Kidney (tissue), 14 donors: ENCODE data around the gene C2orf68. TPM values are rescaled to one million over a fixed set of nuclear protein-coding genes. Genes with fewer than 3 reads are reported as not detected.

Experiments
- DNase-seq, 5 donors: peaks; one replicate each; pipeline ENCODE4 v3.0.0-alpha.2; 2013 to 2020
- FAIRE-seq: peaks from 2 replicates; lab custom pipeline; 2012; peaks lifted over from hg19 to GRCh38; lab: Jason Lieb, UNC
- H3K27ac ChIP-seq, 2 donors: one replicate each; pipeline ENCODE4 v1.7.0; 2013; ENCODE audit warnings: low read depth in 2 of 2, low read length in 2 of 2, inconsistent platforms in 1 of 2
- H3K27me3 ChIP-seq: one replicate; pipeline ENCODE4 v1.7.1; 2013; ENCODE audit warnings: low read length, inconsistent platforms; ENCODE audit not compliant: control insufficient read depth, insufficient read depth
- H3K36me3 ChIP-seq, 3 donors: one replicate each; pipeline versions ENCODE4 v1.7.0 to v1.7.1; 2013; ENCODE audit warnings: low read length in 3 of 3, control low read depth in 1 of 3, inconsistent platforms in 1 of 3; ENCODE audit not compliant: insufficient read depth in 3 of 3, control insufficient read depth in 2 of 3
- H3K4me1 ChIP-seq, 3 donors: one replicate each; pipeline versions ENCODE4 v1.7.0 to v1.7.1; 2013; ENCODE audit warnings: low read length in 3 of 3, inconsistent platforms in 1 of 3, low read depth in 1 of 3; ENCODE audit not compliant: control insufficient read depth in 2 of 3, insufficient read depth in 2 of 3
- H3K4me3 ChIP-seq, 3 donors: one replicate each; pipeline versions ENCODE4 v1.7.0 to v1.8.1; 2013; ENCODE audit warnings: low read length in 3 of 3, control low read depth in 1 of 3, inconsistent platforms in 1 of 3
- H3K9ac ChIP-seq, 3 donors: one replicate each; pipeline versions ENCODE4 v1.7.0 to v1.7.1; 2013; ENCODE audit warnings: low read length in 3 of 3, control low read depth in 1 of 3, inconsistent platforms in 1 of 3
- H3K9me3 ChIP-seq, 3 donors: one replicate each; pipeline versions ENCODE4 v1.7.0 to v1.7.1; 2013; ENCODE audit warnings: low read length in 3 of 3, control low read depth in 1 of 3, inconsistent platforms in 1 of 3; ENCODE audit not compliant: control insufficient read depth in 2 of 3, insufficient read depth in 1 of 3
- intact Hi-C: fragments of 100-400 bp; cut with DNase I; formaldehyde crosslinking; loops from one replicate; pipeline ENCODE4 v1.11.1; 2022
- polyA plus RNA-seq: library from polyadenylated mRNA; stranded (reverse); fragments of 350-450 nt; fragmentation: Illumina TruSeq; extraction: RNeasy Lipid Tissue Mini Kit (QIAGEN cat#74804); gene quantifications from one replicate; pipeline ENCODE4 v1.2.3, GENCODE V29; 2014; ENCODE audit warnings: low read depth, low replicate concordance; ENCODE audit not compliant: insufficient read depth
- total RNA-seq: library from RNA; stranded (reverse); fragmentation: NEBNext Ultra II Directional; extraction: Animal tissue kit (Norgen Biotek cat#: 25700); gene quantifications from one replicate; pipeline ENCODE4 v1.2.1, GENCODE V29; 2021
- TF ChIP-seq, protein P1 (sequence below): IDR thresholded peaks from 3 replicates; pipeline ENCODE4 v1.5.1; 2012; ENCODE audit warnings: mild to moderate bottlenecking, moderate library complexity, borderline replicate concordance; ENCODE audit not compliant: insufficient read depth; ENCODE audit errors: extremely low read depth
- donor health status: control.
- donor health status: control.
- donor health status: control.
- donor health status: control.
- donor health status: control.
- donor health status: DM: yes; HTN: yes; CAD: no.
- donor health status: Normal renal cell carcinoma (clear cell type).

C2orf68 gene
- total and polyA plus RNA-seq, 2 donors from 2014 or later = 34.5 to 37.6 TPM

DNA sequence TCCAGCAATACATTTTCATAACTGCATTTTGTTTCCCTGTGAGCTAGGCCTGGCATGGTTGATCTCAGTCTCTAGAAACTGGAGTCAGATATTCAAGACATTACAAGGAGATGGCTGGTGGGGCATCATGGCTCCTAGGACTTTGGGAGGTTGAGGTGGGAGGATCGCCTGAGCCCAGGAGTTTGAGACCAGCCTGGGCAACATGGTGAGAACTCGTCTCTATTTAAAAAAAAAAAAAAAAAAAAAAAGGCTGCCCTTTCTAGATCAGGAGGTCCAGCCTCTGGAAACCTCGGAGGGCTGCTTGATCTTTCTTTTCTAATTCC, 34.8 kb downstream of the C2orf68 start:
- H3K27ac ChIP-seq = peak overlapping the region; percentile 85 to 94
- FAIRE-seq (no peak), DNase-seq (no peak)
- intact Hi-C loops = no loop called here
- peaks cover 0 to 7% (median 0%) of the 10 kb centered on the region in 3 donors for H3K36me3 ChIP-seq
- peak overlapping the region in 1 of 3 donors; percentile 71 for H3K9ac ChIP-seq
- H3K4me3 ChIP-seq = peak overlapping the region in 2 of 3 donors; percentile 65 to 80
- no peaks in the 10 kb centered on the region for H3K27me3 ChIP-seq
- TF ChIP-seq, protein P1, sequence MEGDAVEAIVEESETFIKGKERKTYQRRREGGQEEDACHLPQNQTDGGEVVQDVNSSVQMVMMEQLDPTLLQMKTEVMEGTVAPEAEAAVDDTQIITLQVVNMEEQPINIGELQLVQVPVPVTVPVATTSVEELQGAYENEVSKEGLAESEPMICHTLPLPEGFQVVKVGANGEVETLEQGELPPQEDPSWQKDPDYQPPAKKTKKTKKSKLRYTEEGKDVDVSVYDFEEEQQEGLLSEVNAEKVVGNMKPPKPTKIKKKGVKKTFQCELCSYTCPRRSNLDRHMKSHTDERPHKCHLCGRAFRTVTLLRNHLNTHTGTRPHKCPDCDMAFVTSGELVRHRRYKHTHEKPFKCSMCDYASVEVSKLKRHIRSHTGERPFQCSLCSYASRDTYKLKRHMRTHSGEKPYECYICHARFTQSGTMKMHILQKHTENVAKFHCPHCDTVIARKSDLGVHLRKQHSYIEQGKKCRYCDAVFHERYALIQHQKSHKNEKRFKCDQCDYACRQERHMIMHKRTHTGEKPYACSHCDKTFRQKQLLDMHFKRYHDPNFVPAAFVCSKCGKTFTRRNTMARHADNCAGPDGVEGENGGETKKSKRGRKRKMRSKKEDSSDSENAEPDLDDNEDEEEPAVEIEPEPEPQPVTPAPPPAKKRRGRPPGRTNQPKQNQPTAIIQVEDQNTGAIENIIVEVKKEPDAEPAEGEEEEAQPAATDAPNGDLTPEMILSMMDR = no peak
- peaks cover 0 to 23% (median 20%) of the 10 kb centered on the region in 3 donors for H3K4me1 ChIP-seq
- H3K9me3 ChIP-seq = no peaks in the 10 kb centered on the region

DNA sequence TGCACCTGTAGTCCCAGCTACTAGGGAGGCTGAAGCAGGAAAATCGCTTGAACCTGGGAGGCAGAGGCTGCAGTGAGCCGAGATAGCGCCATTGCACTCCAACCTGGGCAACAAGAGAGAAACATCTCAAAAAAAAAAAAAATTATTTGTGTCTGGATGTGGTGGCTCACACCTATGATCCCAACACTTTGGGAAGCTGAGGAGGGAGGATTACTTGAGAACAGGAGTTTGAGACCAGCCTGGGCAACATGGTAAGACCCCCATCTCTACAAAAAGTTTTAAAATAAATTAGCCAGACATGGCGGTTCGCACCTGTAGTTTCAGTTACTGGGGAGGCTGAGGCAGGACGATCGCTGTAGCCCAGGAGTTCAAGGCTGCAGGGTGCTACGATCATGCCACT, 36.1 kb downstream of the C2orf68 start:
- intact Hi-C loops = no loop called here
- TF ChIP-seq, protein P1 = no peak
- no peak for FAIRE-seq

DNA sequence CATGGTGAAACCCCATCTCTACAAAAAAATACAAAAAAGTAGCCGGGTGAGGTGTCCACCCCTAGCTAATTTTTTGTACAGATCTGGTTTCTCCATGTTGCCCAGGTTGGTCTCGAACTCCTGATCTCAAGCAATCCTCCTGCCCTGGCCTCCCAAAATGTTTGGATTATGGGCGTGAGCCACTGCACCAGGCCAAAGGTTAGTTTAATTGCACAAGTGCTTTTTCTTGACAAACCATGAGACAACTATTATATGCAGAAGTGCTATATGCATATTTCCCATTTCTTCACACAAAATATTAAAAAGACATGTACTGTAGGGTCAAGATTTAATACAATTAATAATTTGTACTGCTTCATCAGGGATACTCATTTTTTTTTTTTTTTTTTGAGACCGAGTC, 45.6 kb downstream of the C2orf68 start:
- no peaks in the 10 kb centered on the region for H3K27me3 ChIP-seq
- TF ChIP-seq, protein P1 = no peak
- FAIRE-seq = no peak
- H3K4me3 ChIP-seq = no peak overlapping the region
- H3K9ac ChIP-seq = no peak overlapping the region
- no peak for DNase-seq
- intact Hi-C loops = no loop called here
- H3K9me3 ChIP-seq = no peaks in the 10 kb centered on the region
- no peaks in the 10 kb centered on the region for H3K36me3 ChIP-seq
- no peaks in the 10 kb centered on the region for H3K4me1 ChIP-seq
- H3K27ac ChIP-seq = no peak overlapping the region

More for the DNA sequence above, 36.1 kb downstream of the C2orf68 start:
- H3K27me3 ChIP-seq = no peaks in the 10 kb centered on the region
- DNase-seq = no peak
- no peak overlapping the region for H3K9ac ChIP-seq
- no peaks in the 10 kb centered on the region for H3K36me3 ChIP-seq
- no peak overlapping the region for H3K4me3 ChIP-seq
- no peaks in the 10 kb centered on the region for H3K9me3 ChIP-seq
- peak overlapping the region in 1 of 2 donors; percentile 17 for H3K27ac ChIP-seq
- H3K4me1 ChIP-seq = peaks cover 0 to 23% (median 20%) of the 10 kb centered on the region in 3 donors

DNA sequence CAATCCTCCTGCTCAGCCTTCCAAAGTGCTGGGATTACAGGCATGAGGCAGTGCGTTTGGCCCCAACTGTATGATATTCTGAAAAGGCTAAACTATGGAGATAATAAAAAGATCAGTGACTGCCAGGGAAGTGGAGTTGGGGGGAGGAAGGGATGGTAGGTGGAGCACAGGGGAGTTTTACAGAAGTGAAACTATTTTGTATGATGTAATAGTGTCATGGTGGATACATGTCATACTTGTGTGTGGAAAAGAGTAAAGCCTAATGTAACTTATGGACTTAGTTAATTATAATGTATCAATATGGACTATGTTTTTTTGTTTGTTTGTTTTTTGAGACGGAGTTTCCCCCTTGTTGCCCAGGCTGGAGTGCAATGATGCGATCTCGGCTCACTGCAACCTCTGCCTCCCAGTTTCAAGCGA, 47.7 kb downstream of the C2orf68 start:
- no peak for DNase-seq
- TF ChIP-seq, protein P1 = no peak
- no peak overlapping the region for H3K4me3 ChIP-seq
- H3K9me3 ChIP-seq = no peaks in the 10 kb centered on the region
- H3K36me3 ChIP-seq = no peaks in the 10 kb centered on the region
- no peak overlapping the region for H3K27ac ChIP-seq
- H3K9ac ChIP-seq = no peak overlapping the region
- H3K4me1 ChIP-seq = peaks cover 0 to 9% (median 3%) of the 10 kb centered on the region in 3 donors
- no peaks in the 10 kb centered on the region for H3K27me3 ChIP-seq
- no peak for FAIRE-seq
- intact Hi-C loops = no loop called here
